NCI-H82 (cell line): ENCODE results near the gene TMPO.
A peak's percentile ranks its signal among the peaks of the same experiment; 100 is the strongest.
"Not testable (repeated sequence)": the region's sequence is repeated elsewhere in the genome, so short reads cannot be mapped to it uniquely, and the experiment has no call there.

Experiments
- DNase-seq: peaks from one replicate; lab custom pipeline; 2025; lab: John Stamatoyannopoulos, UW

TMPO gene

GRCh38 chr12:98515287-98516110 lies at the start of gene TMPO:
TMPO (plus strand) TSS chr12:98515590; CDS start chr12:98515868, 278 bp downstream.
- DNase-seq, result peak; percentile 97

- DNase-seq, result no peak
These were observed 49.3 kb upstream of the TMPO start for GRCh38 chr12:98465950-98466602.

GRCh38 chr12:98466640-98467400 lies 48.6 kb upstream of the TMPO start:
- no peak for DNase-seq

GRCh38 chr12:98469109-98469508 lies 46.3 kb upstream of the TMPO start:
- DNase-seq, result no peak

GRCh38 chr12:98470469-98471082 lies 44.8 kb upstream of the TMPO start:
- no peak for DNase-seq

GRCh38 chr12:98471085-98471484 lies 44.3 kb upstream of the TMPO start:
- no peak for DNase-seq

GRCh38 chr12:98475565-98475908 lies 39.9 kb upstream of the TMPO start:
- no peak for DNase-seq

GRCh38 chr12:98478606-98479005 lies 36.8 kb upstream of the TMPO start:
- DNase-seq, result no peak

- no peak for DNase-seq
These were observed 31.5 kb upstream of the TMPO start for GRCh38 chr12:98483621-98484503.

GRCh38 chr12:98485792-98486340 lies 29.5 kb upstream of the TMPO start:
- DNase-seq, result no peak

GRCh38 chr12:98488416-98488815 lies 27.0 kb upstream of the TMPO start:
- not testable (repeated sequence) for DNase-seq

- DNase-seq, result no peak
These were observed 26.2 kb upstream of the TMPO start for GRCh38 chr12:98489176-98489575.

GRCh38 chr12:98490501-98491453 lies 24.6 kb upstream of the TMPO start:
- peak; percentile 94 for DNase-seq

- DNase-seq, result no peak
These were observed 22.7 kb upstream of the TMPO start for GRCh38 chr12:98492580-98493140.

GRCh38 chr12:98501266-98501629 lies 14.1 kb upstream of the TMPO start:
- not testable (repeated sequence) for DNase-seq

GRCh38 chr12:98503342-98503591 lies 12.1 kb upstream of the TMPO start:
- DNase-seq, result peak; percentile 97

GRCh38 chr12:98503592-98504367 lies 11.6 kb upstream of the TMPO start:
- peak; percentile 96 for DNase-seq

GRCh38 chr12:98504368-98504617 lies 11.1 kb upstream of the TMPO start:
- DNase-seq, result no peak

- DNase-seq, result no peak
These were observed 6.3 kb upstream of the TMPO start for GRCh38 chr12:98509063-98509462.
